RPMI8226 (cell line): ENCODE results near the gene PLEKHM1.
A peak's percentile ranks its signal among the peaks of the same experiment; 100 is the strongest.
"Not testable (repeated sequence)": the region's sequence is repeated elsewhere in the genome, so short reads cannot be mapped to it uniquely, and the experiment has no call there.

Experiments used
- DNase-seq: peaks from one replicate; pipeline ENCODE4 v3.0.0-alpha.2; 2015

PLEKHM1 gene

DNA sequence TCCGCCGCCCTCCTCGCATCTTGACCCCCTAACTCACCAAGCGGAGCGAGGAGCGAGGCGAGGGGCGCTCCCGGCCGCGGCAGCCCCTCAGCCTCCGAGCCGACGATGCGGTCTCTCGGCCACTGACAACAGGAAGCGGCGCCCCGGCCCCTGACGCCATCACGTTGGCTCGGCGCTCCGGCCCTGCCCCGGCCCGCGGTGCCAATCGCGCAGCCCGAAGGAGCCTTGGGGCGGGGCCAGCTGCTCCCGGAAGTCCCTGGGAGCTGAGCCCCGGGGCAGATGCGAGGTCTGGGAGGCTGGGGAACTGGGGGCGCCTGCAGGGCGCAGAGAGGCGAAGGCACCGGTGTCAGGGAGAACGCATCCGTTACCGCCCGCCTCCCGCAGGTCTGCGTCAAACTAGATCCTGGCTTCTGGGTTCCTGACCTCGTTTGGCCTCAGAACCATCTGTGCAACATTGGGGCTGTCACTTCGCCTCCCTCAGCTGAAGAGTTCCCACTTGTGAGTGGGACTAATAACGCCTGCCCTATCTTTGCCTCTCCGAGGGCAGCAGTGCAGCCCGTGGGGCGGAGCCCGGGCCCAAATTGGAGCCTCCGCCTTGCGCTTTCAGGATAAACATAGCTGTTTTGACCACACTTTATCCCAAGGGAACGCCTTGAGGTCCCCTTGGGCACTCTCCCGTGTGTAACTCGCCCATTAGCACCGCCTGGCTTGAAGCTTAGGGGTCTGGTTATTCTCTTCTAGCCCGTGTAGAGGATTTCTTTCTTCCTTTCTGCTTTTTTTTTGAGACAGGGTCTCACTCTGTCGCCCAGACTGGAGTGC, at the start of gene PLEKHM1:
Gene PLEKHM1 (minus strand): TSS at position 107 of the 819 bp plus-strand sequence. CDS start 8,237 bp downstream, outside the sequence.
- peak; percentile 86 for DNase-seq

DNA sequence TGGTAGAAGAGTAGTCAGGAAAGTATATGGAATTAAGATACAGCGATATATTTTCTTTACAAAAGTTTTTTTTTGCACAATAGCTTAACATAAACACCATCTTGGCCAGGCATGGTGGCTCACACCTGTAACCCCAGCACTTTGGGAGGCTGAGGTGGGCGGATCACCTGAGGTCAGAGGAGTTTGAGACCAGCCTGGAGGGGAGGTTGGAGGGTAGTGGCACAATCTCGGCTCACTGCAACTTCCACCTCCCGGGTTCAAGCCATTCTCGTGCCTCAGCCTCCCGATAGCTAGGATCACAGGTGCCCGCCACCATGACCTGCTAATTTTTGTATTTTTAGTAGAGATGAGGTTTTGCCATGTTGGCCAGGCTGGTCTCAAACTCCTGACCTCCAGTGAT, 47.6 kb upstream of the PLEKHM1 start:
- DNase-seq: not testable (repeated sequence)

DNA sequence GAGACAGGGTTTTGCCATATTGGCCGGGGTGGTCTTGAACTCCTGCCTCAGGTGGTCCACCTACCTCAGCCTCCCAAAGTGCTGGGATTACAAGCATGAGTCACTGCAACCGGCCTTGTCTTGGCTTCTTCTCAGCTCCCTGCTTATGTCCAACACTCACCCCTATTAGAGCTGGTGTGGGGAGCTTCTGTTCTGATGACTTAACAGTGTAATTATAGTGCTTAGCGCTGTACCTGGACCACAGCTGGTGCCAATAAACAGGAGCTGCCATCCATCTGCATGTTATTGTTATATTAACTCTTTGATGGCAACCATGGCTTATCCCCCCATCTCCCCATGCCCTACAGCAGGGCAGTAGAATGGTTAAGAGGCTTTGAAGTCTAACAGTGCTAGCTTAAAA, 15.6 kb upstream of the PLEKHM1 start:
- not testable (repeated sequence) for DNase-seq

DNA sequence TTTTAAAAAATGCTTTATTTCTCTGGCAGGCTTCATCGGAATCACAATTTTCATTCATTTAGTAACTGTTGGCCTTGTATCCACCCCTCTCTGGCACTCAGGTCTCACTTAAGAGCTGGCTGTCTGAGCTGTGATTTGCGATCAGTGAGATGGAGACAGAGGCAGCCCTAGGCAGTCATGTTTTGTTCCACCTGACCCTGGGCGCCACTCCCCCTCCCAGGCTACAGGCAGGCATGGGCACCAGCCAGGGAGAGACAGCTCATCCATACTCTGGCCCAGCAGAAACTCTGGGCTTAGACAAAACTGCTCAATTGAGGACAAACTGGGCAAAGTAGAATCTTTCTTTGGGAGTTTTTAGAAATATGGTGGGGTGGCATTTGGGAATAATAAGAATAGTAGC, 14.7 kb upstream of the PLEKHM1 start:
- not testable (repeated sequence) for DNase-seq

DNA sequence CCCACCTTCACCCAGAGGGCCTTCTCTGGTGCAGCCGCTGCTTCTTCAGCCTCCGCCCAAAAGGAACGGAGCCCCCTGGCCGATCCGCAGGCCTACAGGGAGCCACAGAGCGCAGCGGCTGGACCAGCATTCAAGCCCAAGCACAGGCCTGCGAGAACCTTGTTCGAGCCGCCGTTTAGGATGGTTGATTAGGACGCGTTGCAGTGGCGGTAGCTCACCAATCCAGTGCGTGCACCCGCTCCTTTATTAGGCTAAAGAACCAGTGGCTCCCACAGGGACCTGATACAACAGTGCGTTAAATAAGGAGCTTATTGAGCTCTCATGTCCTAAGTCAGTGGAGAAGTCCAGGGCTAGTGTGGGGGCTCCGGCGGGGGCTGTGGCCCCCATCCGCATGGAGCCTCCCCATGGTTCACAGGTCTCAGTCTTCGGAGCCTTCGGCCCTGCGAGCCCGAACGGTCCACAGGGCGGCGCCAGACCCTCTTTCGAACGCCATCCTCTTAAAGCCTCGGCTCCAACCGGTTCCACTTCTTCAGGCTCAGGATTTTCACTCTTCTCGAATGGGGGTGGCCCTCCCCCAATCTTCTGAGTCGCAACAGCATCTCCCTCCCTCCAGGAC, 10.7 kb upstream of the PLEKHM1 start:
- DNase-seq: not testable (repeated sequence)

DNA sequence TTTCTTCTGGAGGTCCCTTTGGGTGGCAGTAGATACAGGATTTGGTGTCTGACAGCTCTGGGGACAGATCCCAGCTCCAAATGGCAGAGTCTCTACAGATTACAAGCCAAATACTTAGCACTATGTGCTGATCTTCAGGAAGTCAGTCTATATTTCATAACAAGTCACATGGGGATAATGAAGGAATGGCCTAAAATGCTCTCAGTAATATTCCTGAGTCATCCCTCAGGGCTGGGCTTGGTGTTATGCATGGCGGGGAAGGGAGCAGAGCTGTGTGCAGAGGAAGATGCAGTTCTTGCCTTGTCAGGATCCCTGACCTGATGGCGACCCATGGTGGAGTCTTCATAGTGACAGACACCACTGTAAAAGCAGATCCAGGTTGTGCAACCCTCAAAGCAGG, 10.0 kb upstream of the PLEKHM1 start:
- not testable (repeated sequence) for DNase-seq

DNA sequence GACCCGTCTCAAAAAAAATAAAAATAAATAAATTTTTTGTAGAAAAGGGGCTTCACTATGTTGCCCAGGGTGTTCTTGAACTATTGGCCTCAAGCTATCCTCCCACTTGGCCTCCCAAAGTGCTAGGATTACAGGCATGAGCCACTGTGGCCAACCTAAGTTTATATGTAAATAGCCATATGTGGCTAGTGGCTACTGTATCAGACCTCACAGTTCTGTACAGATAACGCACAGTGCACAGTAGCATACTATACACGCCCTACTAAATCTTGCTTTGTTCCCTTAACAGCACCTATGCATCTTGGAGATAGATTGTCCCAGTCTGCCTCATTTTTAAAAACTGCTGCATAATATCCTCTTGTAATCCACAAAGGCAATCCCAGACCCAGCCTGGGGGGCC, 8.7 kb upstream of the PLEKHM1 start:
- DNase-seq: not testable (repeated sequence)

DNA sequence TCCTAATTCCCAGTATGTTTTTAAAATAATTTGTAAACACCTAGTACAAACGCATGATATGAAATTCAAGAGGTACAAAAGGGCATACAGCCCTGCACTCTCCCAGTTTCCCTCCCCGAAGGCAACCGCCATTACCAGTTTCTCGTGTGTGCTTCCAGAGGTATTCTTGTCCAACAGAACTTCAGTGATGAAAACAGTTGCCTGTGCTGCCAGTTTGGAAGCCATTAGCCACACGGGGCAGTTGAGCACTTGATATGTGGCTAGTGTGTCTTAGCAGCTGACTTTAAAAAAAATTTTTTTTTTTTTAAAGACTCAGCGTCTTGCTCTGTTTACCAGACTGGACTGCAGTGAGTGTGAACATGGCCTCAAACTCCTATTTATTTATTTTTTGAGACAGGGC, 7.9 kb upstream of the PLEKHM1 start:
- DNase-seq: not testable (repeated sequence)

DNA sequence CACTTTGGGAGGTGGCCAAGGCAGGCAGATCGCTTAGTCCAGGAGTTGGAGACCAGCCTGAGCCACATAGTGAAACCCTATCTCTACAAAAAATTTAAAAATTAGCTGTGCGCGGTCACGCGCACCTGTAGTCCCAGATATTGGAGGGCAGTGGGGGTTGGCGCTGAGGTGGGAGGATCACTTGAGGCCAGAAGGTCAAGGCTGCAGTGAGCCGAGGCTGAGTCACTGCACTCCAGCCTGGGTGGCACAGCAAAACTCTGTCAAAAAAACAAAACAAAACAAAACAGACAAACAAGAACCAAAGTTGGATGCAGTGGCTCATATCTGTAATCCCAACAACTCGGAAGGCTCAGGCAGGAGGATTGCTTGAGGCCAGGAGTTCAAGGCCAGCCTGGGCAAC, 6.9 kb upstream of the PLEKHM1 start:
- DNase-seq: not testable (repeated sequence)

DNA sequence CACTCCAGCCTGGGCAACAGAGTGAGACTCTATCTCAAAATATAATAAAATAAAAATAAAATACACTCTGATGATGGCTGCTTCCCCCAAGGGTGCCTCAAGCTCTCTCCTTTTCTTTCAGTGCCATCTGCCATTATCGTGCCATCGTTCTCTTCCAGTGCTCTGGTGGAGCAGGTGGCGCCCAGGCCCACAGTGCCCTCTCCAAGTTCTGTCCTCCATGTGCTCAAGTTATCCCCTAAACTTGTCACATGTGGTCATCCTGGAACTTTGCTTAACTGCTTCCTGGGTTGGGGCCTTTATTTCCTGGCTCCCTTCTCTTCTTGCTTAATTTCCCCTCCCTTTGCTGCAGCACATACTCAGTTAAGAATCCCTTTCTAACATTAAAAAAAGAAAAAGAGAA, 6.0 kb upstream of the PLEKHM1 start:
- not testable (repeated sequence) for DNase-seq

DNA sequence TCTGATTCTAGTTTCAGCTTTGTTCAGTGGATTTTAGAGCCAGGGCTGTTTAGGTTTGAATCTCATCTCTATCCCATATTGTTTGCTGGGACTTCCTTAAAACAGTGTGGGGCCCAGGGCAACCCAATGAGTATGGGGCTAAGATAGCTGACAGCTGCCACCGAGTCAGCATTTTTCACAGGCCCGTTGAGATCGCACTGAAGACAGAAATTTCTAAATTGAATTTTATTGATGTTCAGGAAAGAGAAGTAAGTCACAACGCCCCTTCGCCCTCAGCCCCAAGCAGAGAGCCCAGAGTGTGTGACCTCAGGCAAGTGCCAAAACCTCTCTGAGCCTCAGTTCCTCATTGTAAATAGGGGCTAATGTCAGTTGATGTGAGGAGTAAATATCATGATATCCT, 4.0 kb upstream of the PLEKHM1 start:
- peak; percentile 17 for DNase-seq

DNA sequence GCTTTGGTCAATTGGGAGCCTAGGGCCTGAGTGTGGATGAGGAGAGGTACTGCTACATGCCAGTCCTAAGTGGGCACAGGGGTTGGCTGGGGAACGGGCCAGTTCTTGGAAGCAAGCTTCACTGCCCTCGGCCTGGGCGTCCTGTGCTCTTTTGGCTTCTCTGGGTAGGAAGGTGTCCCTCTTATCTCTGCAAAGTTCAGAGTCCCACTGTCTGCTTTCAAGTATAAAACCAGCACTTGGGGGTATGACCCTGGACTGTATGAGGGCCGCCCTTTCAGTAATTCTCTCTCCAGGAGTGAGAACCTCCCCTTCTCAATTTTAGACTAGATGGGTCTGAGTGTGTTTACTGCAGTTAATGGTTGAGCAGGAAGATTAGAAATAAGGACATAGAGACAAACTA, 1.6 kb upstream of the PLEKHM1 start:
- not testable (repeated sequence) for DNase-seq

DNA sequence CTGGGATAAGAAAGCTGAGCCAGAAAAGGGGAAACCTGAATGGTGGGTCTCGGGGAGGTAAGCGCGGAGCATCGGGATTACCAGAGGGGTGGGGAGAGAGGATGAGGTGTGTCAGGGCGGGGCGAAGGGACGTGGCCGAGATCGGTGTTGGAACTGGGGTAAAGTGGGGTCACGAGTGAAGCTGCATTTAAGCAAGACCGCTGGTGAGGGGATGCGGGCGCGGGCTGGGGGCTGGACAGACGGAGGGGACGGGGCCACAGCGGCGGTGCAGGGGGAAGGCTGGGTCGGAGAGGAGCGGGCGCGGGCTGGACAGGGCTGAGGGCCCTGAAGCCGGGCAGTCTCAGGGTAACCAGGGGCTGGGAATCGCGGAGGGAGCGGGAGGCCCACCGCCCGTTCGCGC, 323 bp downstream of the PLEKHM1 start:
- not testable (repeated sequence) for DNase-seq

DNA sequence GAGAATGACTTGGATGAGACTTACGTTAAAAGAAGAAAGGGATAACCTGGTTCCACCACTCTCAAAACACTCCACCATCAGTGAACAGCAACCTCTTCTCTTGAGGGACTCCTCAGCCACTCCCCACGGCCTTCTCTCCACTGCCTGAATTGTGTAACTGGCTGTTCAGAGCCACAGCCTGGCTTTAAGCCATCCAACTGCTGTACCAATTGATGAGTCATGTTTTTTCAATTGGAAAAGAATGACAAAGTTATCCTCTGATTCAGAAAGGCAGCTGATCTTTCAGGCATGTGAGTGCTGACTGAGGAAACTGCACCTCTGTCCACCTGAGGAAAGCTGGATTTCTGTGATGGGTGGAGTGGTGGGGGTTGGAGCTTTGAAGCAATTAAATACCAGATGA, 2.8 kb downstream of the PLEKHM1 start:
- peak; percentile 36 for DNase-seq

DNA sequence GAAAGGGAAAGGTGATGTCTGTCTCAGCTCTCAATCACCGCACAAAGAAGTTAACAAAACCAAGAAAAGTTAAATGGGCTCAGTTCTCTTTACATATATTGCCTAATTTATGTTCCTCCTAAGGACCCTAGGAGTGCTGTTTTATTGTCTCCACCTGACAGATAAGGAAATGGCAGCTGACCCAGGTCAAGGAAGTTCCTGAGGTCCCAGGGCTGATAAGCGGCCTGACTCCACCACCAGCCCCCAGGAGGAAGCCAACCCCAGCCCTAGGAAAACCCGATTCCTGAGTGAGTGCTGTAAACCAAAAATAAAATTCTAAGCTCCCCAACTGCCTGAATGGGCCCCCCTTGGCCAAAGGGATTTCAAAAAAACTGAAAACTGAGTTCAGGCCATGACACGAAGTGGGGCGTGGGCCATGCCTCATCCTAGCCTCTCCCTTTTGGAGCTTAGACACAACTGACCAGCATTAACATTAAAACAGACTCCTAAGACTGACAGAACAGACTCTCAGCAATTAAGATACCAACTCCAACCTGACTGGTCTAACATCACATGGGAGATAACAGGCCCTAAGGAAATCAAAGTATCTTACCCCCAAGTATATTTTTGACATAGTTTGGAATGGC, 6.8 kb downstream of the PLEKHM1 start:
- not testable (repeated sequence) for DNase-seq

DNA sequence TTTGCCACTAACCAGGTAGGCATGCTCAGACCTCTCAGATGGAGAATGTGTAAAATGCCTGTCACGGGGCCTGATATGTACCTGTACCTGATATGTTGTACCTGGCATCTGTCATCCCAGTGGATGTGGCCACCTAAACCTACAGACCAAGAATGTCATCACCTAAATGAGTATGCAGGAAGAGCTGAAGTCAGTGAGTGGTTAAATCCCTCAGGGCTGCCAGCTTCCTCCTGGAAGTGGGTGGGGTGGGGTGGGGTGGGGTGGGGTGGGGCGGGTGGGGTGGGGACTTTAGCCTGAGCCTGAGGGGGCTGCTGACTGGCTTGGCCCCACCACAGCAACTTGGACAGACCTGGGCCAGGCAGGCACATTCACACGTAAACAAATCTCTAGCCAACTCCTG, 7.3 kb downstream of the PLEKHM1 start:
- not testable (repeated sequence) for DNase-seq

DNA sequence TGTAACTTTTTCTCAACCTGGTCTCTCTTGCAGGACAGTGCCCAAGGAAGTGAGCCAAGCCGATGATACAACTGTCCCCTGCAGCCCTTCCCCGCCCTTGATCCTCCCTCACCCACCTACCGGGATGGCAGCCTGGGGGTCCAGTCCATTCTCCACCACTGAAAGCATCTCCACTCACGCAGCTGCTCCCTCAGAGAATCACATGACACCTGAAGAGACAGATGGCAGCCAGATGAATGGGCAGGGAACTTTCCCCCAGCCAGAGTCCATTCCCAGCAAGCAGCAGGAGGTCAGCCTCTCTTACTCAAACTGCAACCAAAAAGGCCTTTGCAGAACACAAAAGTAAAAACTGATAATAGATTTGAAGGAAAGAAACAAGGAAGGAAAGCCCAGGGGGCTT, 8.2 kb downstream of the PLEKHM1 start:
- DNase-seq: not testable (repeated sequence)

DNA sequence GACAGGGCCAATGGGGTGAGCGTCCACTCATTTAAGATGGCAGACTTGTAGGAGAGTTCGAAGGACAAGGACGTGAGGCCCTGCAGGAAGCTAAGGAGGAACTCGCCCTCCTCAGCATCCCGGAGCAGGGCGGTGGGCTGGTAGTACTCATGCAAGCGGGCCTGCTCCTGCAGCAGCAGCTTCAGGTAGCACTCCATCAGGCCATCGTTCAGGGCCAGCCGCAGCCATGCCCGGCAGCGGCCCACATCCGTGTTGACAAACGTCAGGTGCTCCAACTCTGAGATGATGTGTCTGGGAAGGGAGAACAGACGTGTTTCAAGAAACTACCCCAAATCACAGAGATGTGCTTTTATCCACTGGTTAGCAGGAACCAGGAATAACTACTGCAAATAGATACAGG, 15.1 kb downstream of the PLEKHM1 start:
- DNase-seq: not testable (repeated sequence)

DNA sequence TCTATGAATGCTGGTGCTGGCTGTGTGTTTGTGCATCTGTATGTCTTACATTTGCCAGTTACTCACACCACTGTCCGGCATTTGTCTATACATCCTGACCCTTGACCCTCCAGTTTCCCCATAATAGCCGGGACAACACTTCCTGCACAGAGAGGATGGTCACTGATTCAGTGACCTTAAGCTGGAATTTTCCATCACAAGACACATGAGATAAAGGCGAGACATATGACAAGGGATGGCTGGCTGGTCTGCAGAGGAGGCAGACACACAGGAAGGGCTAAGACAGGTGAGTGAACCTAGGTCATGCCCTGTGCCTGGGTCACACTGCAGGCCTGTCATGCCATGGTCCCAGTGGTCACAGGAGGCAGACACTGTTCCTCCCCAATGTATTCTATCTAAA, 18.3 kb downstream of the PLEKHM1 start:
- DNase-seq: not testable (repeated sequence)

DNA sequence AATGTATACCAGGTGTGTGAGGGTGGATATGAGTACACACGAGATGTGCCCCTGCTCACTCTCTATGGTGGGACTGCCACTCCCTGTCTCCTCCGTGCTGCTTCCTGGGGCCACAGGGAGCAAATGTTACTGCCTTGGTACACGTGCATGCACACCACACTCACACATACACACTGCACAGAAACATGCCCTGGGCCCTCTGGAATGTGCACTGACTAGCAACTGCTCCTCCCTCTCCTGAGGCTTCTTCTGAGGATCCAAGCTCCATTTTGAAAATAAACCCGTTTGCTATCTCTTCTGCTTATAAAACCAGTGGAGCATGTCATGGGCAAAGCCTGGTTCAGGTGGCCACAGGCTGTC, 21.3 kb downstream of the PLEKHM1 start:
- DNase-seq: not testable (repeated sequence)

DNA sequence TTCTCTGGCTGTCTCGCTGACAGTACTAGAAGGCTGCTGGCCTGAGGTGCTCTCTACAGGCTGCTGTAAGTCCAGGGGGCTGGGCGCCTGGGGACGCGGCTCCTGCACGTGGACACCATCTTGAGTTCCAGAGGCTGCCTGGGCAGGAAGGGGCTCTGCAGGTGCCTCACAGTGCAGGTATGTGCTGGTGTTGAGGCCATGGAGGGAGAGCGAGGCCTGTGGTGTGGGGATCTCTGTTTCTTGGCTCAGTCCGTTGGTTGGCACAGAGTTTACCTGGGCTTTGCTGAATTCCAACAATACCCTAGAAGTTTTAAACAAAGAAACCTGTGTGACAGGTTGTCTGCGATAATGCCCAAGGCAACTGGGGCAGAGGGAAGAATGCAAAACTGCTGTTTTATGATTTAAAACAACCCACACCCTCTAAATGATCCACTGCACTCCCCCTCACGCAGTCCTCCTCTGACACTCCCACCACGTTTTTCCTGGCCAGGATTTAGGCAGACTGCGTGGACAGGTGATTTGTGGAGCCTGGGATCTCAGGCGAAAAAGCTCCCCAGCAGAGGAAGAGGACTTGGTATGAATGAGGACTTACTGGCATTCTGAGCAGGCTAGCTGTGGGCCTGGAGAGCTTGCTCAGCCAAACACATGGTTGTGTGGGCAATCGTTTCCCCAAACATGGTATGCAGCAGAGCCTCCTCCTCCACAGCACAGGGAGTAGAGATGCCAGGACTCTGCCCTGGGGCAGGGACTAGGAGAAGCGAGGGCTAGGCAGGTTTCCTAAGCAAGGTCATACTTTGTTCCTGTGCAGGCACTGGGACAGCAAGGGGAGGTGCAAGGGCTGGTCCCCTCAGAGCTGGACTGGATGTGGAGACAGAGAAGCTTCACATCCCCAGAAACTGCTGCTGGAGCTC, 22.0 kb downstream of the PLEKHM1 start:
- DNase-seq: not testable (repeated sequence)

DNA sequence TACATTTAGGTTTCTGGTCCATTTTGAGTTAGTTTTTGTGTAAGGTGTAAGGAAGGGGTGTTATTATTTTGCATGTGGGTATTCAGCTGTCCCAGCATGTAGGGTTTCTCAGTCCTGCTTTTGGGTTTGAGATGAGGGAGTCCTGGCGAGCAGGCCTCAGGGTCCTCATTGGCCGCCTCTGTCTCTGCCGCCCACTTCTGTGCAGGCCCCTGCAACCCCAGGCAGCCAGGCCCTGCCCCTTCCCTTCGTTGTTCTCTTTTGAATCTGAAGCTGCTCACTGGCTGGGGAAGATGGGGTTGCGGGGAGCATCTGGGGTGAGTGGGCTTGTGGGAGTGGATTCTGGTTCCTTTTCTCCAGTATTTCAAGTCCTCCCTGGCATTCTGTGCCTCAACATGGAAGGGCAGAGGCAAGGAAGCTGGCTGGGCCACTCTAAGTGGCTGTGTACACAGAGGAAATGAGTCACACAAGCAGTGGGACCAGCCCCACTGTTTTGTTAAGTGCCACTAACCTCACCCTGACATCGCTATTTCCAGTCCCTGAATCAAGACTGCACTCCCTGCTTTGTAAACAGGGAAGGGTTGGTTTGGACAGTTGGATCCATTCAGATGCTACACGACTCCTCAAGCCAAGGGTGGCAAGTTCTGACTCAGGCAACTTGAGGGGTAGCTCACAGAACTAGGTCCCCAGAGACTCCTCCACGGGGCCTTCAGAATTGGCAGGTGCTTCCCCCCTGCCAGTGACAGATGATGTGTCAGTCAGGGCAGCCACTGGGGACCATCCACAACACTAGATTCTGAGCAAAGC, 28.8 kb downstream of the PLEKHM1 start:
- DNase-seq: not testable (repeated sequence)
